Activated T-cell treated with anti-CD3 and anti-CD28 coated beads, Interleukin-2, amount 50 U/mL, for 48 hours (primary cell): ENCODE results near the gene RABGEF1.
A peak's percentile ranks its signal among the peaks of the same experiment; 100 is the strongest.
"Not testable (repeated sequence)": the region's sequence is repeated elsewhere in the genome, so short reads cannot be mapped to it uniquely, and the experiment has no call there.

Experiments used
- DNase-seq, 2 experiments: peaks; one replicate each; pipeline ENCODE4 v3.0.0-alpha.2; 2020

The RABGEF1 gene

DNA sequence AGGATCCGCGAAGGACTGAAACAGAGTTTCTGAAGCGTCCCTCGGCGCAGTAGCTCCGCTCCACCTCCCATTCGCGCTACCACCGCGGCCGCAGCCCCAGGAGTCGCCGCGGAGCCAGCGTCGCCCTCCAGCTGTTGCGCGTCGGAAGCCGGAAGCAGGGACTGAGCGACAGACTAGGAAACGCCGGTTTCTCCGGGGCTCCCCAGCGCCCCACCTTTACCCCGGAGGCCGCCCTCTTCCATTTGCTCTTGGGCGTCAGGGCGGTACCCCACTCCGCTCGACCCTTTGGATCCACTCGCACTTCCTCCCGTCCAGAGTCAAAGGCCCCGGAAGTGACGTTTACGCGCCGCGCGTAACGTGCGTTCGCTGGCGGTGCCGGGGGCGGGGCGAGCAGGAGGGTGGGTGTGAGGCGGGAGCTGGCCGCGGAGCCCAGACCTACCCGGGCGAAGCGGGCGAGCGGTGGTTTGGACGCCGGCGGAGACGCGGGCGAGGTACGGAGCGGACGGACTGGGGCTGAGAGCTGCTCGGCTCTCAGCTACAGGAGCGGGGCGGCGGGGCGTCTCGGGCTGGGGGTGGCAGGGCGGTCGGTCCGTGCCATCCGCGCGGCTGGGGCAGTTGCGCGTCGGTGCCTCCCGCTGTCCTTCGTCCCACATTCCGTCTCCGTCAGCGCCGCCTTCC lies at the start of gene RABGEF1:
Gene RABGEF1, plus strand, starts transcription at position 432 of the 678 bp plus-strand sequence. CDS start 31,167 bp downstream, outside the sequence.
- DNase-seq = peak; percentile 98

DNA sequence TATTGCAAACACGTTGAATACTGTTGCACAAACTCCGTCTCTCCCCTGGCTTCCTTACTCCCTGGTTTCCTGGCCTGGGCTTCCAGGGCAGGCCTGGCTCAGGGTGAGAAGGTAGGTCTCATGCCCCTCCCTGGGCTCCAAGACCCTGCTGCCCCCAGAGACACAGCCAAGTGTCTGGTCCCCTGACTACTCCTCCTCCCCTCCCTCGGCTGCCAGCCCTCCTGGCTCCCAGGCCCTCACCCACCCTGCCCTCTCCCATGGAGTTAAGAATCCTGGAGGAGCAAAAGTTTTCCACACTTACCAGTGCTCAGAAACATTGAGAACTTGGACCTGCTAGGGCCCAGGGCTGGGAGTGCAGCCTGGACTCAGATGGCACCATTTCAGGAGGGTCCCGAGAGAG lies 47.2 kb upstream of the RABGEF1 start:
- DNase-seq = no peak

DNA sequence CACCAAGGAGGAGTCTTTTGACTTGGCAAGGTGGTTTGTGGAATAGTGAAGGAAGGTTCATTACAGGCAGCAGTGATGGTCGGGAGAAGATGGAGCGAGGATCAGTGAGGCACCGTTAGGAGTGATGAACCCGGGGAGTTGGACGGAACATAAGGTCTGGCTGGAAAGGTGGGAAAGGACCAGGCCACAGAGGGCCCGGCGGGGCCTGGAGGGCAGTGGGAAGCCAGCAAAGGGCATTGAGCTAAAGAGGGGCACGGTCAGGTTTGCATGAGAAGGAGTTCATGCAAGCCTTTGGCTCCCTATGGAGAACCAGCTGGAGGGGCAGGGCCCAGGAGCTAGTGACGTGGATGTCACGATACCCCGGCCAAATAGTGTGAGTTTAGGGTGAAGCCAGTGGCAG lies 46.2 kb upstream of the RABGEF1 start:
- no peak for DNase-seq

DNA sequence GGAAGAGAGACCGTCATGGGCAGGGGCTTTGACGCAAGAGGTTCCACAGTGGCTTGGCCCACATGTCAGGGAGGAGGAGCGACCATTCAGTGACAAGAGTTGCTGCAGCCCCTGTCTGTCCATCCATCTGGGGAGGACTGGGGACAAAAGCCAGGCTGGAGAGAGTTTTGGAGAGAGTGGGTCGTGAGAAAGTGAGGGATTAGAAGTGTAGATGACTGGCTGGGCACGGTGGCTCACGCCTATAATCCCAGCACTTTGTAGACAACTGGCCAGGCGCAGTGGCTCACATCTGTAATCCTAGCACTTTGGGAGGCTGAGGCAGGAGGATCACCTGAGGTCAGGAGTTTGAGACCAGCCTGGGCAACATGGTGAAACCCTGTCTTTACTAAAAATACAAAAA lies 45.1 kb upstream of the RABGEF1 start:
- DNase-seq = not testable (repeated sequence)

DNA sequence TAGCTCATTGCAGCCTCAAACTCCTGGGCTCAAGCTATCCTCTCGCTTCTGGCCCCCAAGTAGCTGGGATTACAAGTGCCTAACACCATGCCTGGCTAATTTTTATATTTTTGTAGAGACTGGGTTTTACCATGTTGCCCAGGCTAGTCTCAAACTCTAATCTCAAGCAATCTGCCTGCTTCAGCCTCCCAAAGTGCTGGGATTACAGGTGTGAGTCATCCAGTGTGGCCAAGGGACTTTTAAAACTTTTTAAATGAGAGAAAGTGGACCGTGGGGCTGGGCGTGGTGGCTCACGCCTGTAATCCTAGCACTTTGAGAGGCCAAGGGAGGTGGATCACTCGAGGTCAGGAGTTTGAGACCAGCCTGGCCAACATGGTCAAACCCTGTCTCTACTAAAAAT lies 44.4 kb upstream of the RABGEF1 start:
- not testable (repeated sequence) for DNase-seq

DNA sequence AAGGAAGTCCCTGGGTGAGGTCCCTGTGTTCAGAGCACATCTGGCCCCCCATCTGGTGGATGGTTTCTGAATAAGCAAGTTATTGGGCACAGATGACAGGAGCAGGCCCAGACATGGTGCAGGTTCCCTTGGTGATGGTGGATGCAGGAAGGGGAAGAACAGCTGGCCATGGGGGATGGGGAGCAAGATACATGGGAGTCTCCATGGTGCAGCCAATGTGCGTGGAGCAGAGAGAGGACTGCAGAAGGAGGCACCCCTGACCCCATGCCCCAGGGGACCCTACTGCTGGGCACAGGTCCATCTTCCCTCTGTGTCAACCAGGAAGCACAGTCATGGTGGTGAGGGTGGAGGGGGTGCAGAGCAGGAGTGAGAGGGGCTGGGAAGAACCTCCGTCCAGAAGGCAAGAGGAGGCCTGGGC lies 43.8 kb upstream of the RABGEF1 start:
- no peak for DNase-seq

DNA sequence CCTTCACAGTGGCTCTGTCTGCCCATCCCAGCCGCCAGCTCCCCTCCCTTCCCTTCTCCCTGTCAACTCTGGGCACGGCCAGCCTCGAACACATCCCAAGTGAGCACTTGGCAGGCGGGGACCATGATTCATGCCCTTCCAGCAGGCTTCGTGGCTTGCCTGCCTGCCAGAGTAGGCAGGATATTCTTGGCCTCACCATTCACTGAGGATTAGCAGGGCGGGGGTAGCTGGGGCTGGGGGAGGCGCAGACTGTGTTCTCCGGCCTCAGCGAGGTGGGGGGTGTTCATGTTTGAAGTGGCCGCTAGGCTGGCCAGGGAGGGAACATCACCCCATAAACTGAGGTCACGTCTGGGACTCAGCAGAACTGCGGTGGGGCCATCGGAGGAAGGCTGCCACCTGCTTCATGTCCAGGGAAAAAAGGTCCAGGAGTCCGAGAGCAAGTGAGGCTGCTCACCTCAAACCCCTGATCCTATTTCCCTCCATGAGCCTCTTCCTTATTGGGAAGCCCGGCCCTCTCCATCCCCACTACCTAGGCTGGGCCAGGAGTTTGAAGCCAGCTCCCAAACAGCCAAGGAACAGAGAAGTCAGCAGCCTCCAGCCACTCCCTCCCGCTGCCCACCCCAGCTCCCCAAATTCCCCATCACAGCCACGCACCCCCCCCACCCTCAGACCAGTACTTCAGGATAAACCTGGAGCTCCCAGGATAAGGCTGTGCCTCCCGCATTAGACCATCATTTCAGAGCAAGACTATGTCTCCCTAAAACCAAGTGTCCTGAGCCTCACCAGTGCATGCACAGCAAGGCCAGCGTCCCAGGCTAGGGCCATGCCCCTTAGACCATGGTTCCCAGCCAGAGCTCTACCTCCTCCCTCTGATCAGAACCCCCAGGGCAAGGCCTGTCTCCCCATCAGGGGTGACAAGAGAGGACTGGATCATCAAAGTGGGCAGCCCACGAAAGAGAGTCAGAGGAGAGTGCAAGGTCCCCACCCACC lies 42.8 kb upstream of the RABGEF1 start:
- DNase-seq = no peak

DNA sequence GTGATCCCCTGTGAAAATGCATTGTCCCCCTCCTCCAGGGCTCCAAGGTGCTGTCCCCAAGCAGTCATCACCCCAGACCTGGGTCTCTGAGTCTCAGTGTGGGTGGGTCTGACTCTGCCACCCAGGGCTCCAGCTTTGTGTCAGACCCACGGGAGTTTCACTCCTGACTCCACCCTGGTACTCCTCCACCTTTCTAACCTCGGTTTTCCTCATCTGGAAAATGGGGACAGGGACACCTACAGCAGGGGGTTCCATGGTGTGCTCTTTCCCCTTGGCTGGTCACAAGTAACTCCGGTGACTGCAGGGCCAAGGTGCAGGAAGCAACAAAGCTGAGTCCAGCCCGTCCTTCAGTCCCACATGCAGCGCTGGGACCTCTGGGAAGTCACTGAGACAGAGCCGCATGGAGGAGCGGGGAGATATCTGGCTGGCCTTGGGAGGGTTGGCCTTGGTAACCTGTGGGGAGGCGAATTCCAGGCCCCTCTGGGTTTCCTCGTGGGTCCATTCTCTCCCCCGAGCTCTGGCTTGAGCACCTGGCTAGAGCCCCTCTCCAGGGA lies 41.8 kb upstream of the RABGEF1 start:
- DNase-seq = no peak

DNA sequence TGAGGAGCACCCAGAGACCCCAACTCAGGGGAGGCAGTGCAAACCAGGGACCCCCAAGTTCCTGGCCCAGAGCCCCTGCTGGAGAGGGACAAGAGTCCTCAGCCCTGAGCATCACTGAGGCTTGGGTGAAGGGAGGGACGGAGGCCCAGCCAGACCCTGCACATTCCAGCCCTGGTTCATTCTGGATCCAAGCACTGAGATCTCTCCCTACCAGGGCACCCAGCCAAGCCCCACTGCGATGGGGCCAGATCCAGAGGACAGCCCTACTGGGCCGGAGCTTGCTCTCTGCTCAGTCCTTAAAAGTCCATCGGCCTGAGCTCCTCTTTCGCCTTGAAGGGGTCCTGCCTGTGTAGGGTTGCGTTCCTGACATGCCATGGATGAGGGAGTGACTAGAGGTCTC lies 40.5 kb upstream of the RABGEF1 start:
- DNase-seq = no peak

DNA sequence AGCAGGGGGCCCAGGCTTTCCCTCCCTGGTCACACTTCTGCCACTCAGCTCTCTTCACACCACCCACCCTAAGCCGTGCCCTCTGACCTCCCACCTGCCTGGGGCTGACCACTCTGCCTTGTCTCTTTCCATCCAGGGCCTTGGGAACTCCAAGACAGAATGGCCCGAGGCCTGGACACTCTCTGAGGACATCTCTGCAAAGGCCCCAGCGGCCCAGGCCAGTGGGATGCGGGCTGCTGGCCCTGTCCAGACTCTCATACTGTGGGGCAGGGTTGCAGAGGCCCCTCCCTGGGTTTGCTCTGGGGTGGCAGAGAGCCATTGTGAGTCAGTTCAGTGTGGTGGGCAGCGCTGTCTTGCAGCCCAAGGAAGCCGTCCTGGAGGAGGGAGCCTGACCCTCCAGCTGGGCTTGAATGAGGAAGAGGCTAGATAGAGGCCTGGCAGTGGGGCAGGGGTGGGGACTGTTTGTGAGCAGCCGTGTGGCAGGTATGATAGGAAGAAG lies 39.9 kb upstream of the RABGEF1 start:
- DNase-seq = no peak

DNA sequence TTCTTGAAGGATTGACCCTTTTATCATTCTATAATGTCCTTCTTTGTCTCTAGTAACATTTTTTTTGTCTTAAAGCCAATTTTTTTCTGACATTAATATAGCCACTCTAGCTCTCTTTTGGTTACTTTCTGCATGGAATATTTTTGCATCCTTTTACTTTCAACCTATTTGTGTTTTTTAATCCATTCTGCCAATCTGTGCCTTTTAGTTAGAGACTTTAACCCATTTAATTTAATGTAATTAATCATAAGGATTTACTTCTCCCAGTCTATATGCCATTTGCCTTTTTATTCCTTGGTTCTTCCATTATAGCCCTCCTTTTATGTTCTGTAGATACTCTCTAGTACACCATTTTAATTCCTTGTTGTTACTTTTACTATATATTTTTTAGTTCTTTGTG lies 32.7 kb upstream of the RABGEF1 start:
- DNase-seq = no peak

DNA sequence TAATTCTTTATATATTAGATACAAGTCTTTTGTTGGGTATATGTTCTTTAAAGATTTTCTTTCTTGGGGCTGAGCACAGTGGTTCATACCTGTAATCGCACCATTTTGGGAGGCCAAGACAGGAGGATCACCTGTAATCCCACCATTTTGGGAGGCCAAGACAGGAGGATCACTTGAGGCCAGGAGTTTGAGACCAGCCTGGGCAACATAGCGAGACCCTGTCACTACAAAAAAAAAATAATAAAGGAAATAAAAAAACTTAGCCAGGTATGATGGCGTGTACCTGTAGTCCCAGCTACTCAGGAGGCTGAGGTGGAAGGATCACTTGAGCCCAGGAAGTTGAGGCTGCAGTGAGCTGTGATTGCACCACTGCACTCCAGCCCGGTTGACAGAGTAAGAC lies 29.8 kb upstream of the RABGEF1 start:
- not testable (repeated sequence) for DNase-seq

DNA sequence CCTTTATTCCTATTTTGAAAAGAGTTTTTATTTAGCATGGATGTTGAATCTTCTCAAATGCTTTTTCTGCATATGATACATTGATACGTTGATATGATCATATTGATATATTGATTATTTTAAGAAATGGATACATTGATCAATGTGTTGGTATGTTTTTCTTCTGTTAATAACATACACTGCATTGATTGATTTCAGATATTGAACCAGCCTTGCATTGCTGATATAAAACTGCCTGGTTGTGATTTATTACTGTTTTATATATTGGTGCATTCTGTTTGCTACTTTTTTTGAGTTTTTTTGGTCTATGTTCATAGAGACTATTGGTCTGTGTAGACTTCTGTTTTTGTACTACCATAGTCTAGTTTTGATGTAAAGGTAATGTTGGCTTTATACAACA lies 26.8 kb upstream of the RABGEF1 start:
- no peak for DNase-seq

DNA sequence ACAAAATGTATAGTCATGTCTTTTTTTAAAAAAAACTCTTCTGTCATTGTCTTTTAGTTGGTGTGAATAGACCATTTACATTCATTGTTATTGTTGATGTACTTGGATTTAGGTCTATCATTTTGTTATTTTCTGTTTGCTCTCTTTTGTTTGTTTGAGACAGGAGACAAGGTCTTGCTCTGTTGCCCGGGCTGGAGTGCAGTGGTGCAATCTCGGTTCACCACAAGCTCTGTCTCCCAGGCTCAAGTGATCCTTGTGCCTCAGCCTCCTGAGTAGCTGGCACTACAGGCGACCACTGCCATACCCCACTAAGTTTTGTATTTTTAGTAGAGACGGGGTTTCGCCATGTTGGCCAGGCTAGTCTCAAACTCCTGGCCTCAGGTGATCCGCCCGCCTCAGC lies 23.9 kb upstream of the RABGEF1 start:
- not testable (repeated sequence) for DNase-seq

DNA sequence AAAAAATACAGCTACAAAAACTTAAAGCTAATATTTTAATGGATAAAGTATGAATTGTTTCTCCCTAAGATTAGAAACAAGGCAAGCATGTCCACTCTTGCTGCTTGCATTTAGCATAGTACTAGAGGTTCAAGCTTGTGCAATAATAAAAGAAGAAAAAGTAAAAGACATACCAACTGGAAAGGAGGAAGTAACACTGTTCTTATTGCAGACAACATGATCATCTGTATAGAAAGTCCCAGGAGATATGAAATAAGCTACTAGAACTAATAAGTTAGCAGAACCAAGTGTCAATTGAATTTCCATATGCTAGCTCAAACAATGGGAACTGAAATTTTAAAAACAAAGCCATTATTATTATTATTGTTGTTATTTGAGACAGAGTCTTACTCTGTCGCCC lies 20.0 kb upstream of the RABGEF1 start:
- no peak for DNase-seq

DNA sequence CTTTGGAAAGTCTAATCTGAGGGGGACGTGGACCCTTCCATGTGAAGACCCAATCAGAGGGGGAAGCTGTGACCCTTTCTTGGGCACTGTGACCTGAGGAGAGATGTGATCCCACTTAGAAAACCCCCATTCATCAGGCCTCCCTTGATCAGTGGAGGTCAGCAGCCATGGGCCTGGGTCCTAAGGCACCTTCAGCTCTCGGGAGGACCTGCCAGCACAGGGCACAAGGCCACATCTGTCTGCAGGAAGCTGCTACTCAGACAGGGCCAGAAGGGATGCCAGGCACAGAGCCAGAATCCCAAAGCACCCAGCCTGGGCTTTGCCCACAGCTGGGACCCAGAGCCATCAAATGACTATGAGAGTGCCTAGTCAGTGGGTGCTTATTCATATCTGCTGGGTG lies 14.7 kb upstream of the RABGEF1 start:
- no peak for DNase-seq

DNA sequence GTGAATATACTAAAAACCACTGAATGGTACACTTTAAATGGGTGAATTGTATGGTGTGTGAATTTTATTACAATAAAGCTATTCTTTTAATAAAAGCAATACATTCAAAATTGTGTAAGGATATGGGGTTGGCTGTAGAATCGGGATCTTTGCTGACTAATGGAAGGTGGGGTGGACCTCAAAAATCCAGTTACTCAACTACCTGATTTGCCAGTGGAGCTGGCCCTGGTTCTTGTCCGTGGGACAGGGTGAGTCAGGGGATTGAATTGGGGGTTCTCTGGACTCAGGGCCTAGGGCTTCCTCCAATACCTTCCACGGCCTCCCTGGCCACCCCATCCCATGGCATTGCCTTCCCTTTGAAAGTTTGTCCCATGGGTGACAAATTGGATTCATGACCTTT lies 13.5 kb upstream of the RABGEF1 start:
- DNase-seq = no peak

DNA sequence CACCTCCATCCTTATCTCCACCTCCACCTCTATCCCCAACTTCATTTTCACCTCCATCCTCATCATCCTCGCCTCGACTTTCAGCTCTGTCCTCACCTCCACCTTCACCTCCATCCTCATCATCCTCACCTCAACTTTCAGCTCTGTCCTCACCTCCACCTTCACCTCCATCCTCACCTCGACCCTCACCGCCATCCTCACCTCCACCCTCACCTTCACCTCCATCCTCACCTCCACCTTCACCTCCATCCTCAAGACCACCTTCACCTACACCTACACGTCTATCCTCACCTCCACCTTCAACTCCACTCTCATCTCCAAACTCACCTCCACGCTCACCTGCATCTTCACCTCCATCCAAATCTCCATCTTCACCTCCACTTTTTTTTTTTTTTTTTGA lies 12.0 kb upstream of the RABGEF1 start:
- DNase-seq = no peak

DNA sequence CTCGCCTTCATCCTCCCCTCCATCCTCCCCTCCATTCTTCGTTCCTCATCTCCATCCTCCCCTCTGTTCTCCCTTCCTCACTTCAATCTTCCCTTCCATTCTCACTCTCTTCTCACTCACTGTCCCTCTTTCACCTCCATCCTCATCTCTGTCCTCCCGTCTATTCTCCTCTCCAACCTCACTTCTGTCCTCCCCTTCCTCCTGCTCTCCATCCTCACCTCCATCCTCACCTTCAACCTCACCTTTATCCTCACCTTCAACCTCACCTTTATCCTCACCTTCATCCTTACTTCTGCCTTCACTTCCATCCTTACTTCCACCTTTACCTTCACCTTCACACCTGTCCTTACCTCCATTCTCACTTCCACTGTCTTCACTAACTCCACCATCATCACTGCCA lies 11.3 kb upstream of the RABGEF1 start:
- no peak for DNase-seq

DNA sequence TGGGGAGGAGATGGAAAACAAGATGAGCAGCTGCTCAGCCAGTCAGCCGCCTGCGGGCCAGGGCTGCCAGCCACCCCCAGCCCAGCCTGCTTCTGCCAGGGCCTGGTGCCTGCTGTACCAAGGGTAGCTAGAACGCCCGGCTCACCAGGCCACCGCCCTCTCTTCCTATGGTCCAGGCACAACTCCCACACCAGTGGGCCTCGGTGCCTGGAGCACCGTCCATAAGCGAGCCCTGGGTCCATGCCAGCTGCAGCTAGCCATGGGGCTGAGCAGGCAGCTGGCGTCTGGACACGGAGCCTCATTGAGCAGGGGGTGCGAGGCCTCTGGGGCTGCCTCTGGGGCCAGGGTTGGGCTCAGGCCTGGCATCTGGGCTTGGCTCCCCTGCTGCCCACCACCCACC lies 8.5 kb upstream of the RABGEF1 start:
- no peak for DNase-seq

DNA sequence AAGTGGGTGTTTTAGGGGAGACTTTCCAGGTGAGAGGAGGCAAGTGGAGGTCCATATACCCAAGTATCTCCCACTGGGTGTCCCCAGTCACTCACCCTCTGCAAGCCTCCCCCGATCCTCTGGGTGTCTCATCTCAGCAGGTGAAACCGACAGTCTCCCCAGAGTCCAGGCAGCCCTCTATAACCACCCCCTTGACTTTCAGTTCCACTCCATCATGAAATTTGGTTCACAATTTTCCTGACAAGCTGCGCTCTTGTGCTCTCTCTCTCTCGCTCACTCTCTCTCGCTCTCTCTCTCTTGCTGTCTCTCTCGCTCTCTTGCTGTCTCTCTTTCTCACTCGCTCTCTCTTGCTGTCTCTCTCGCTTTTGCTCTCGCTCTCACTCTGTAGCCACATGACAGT lies 8.1 kb upstream of the RABGEF1 start:
- DNase-seq = no peak

DNA sequence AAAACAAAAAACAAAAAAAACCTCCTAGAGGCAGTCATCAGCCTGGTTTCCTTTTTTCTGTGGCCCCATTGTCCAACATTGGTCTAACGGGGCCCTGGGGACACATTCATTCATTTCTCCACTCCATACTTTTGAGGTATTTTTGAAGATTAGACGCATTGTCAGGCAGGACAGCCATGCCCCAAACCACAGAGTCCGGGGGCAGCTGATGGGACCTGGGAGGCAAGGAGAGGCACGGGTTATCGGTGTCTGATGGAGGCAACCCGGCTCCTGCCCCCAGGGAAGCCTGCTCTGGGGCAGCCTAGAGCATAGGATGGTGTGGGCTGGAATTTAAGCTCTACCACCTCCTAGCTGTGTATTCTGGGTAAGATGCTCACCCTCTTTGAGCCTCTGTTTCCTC lies 6.5 kb upstream of the RABGEF1 start:
- no peak for DNase-seq

DNA sequence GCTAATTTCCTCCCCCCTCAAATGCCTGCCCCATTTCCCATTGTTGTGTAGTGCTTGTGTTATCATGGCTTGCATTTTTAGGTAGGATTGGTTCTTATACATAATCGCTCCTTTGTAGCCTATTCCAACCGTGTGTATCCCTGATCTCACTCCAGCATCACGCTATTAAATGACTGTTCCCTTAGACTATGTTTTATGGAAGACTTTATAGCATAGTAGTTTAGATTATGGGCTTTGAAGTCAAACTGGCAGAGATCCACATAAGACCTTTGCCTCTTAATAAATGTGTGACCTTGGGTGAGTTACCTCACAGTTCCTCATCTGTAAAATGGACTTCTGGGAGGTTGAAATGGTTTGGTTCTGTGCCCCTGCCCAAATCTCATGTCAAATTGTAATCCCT lies 5.4 kb upstream of the RABGEF1 start:
- DNase-seq = no peak

DNA sequence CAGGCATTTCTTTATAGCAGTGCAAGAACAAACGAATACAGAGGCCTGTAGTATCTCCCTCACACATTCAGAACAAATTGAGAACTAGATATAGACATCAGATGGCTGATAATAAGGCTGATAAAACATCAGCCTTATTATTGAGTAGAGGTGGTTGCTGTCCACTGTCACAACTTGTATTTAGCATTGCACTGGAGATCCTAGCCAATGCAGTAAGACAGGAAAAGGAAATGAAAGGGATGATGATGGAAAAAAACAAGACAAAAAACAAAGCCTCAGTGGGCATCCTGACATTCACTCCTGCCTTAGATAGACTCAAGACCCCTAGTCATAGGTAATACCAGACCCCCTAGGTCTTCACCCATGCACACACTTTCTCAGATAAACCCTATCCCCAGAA lies 4.7 kb upstream of the RABGEF1 start:
- no peak for DNase-seq
